H9 (cell line): ENCODE measurements around the gene MGAT4A. TPM values are rescaled to one million over a fixed set of nuclear protein-coding genes. Genes with fewer than 3 reads are reported as not detected.

Experiments used
- DNase-seq: peaks from one replicate; pipeline ENCODE4 v3.0.0-alpha.2; 2017
- H2AFZ ChIP-seq: one replicate; pipeline ENCODE4 v1.6.1; 2013; ENCODE audit warnings: mild to moderate bottlenecking, low read length, control low read depth, moderate library complexity
- H2AK5ac ChIP-seq: 2 replicates; pipeline ENCODE4 v1.6.1; 2013; ENCODE audit warnings: low read length, control low read depth, mixed read lengths; ENCODE audit not compliant: insufficient read length
- H2BK120ac ChIP-seq: one replicate; pipeline ENCODE4 v1.6.1; 2013; ENCODE audit warnings: low read depth, mild to moderate bottlenecking, low read length, control low read depth, inconsistent platforms; ENCODE audit not compliant: poor library complexity, severe bottlenecking
- H2BK12ac ChIP-seq: 2 replicates; pipeline ENCODE4 v1.6.1; 2013; ENCODE audit warnings: low read length, control low read depth, mixed read lengths, low read depth; ENCODE audit not compliant: insufficient read length
- H2BK15ac ChIP-seq: 2 replicates; pipeline ENCODE4 v1.6.1; 2013; ENCODE audit warnings: low read depth, low read length, control low read depth
- H2BK20ac ChIP-seq: one replicate; pipeline ENCODE4 v1.6.1; 2013; ENCODE audit warnings: low read depth, mild to moderate bottlenecking, low read length, control low read depth, inconsistent platforms; ENCODE audit not compliant: poor library complexity, severe bottlenecking
- H2BK5ac ChIP-seq: 2 replicates; pipeline ENCODE4 v1.6.1; 2013; ENCODE audit warnings: low read length, control low read depth, mixed read lengths; ENCODE audit not compliant: insufficient read length
- H3K14ac ChIP-seq: 2 replicates; pipeline ENCODE4 v1.6.1; 2013; ENCODE audit warnings: low read length, control low read depth; ENCODE audit not compliant: insufficient read depth
- H3K18ac ChIP-seq: 2 replicates; pipeline ENCODE4 v1.6.1; 2013; ENCODE audit warnings: low read depth, mild to moderate bottlenecking, mixed read lengths, low read length, control low read depth; ENCODE audit not compliant: insufficient read length
- H3K23ac ChIP-seq: 2 replicates; pipeline ENCODE4 v1.6.1; 2013; ENCODE audit warnings: low read length, control low read depth, mixed read lengths, low read depth; ENCODE audit not compliant: insufficient read length
- H3K23me2 ChIP-seq: 2 replicates; pipeline ENCODE4 v1.6.1; 2013; ENCODE audit warnings: low read depth, mild to moderate bottlenecking, mixed read lengths, low read length, control low read depth; ENCODE audit not compliant: insufficient read length, poor library complexity, severe bottlenecking
- H3K27ac ChIP-seq: 2 replicates; pipeline ENCODE4 v1.5.1; 2013; ENCODE audit warnings: low read length, control low read depth, mixed read lengths, low read depth; ENCODE audit not compliant: insufficient read length
- H3K27me3 ChIP-seq: 2 replicates; pipeline ENCODE4 v1.6.1; 2013; ENCODE audit warnings: low read length, control low read depth, inconsistent platforms; ENCODE audit not compliant: insufficient read depth
- H3K4ac ChIP-seq: 2 replicates; pipeline ENCODE4 v1.6.1; 2013; ENCODE audit warnings: low read depth, mild to moderate bottlenecking, control low read depth, inconsistent platforms, low read length, moderate library complexity
- H3K4me1 ChIP-seq: 2 replicates; pipeline ENCODE4 v1.6.1; 2013; ENCODE audit warnings: low read length, control low read depth, inconsistent platforms; ENCODE audit not compliant: insufficient read depth
- H3K4me2 ChIP-seq: 2 replicates; pipeline ENCODE4 v1.6.1; 2013; ENCODE audit warnings: low read length, control low read depth, mixed read lengths; ENCODE audit not compliant: insufficient read length, insufficient read depth
- H3K56ac ChIP-seq: 2 replicates; pipeline ENCODE4 v1.6.1; 2013; ENCODE audit warnings: low read depth, mild to moderate bottlenecking, mixed read lengths, low read length, control low read depth; ENCODE audit not compliant: insufficient read length
- H3K79me1 ChIP-seq: 2 replicates; pipeline ENCODE4 v1.6.1; 2013; ENCODE audit warnings: low read depth, mild to moderate bottlenecking, moderate library complexity, low read length, control low read depth, inconsistent platforms; ENCODE audit not compliant: insufficient read depth, poor library complexity, severe bottlenecking
- H3K79me2 ChIP-seq: 2 replicates; pipeline ENCODE4 v1.6.1; 2013; ENCODE audit warnings: low read length, control low read depth, inconsistent platforms; ENCODE audit not compliant: insufficient read depth
- H3K9ac ChIP-seq: 2 replicates; pipeline ENCODE4 v1.6.1; 2013; ENCODE audit warnings: low read length, control low read depth, mixed read lengths; ENCODE audit not compliant: insufficient read length; ENCODE audit errors: extremely low read depth
- H3K9me3 ChIP-seq: one replicate; pipeline ENCODE4 v1.6.1; 2013; ENCODE audit warnings: low read depth, low read length, inconsistent platforms; ENCODE audit not compliant: control insufficient read depth
- H3T11ph ChIP-seq: one replicate; pipeline ENCODE4 v1.6.1; 2013; ENCODE audit warnings: mild to moderate bottlenecking, low read length, control low read depth, inconsistent platforms
- H4K20me1 ChIP-seq: one replicate; pipeline ENCODE4 v1.6.1; 2013; ENCODE audit not compliant: control insufficient read depth, insufficient read length, insufficient read depth
- H4K5ac ChIP-seq: 2 replicates; pipeline ENCODE4 v1.6.1; 2013; ENCODE audit warnings: low read depth, mild to moderate bottlenecking, mixed read lengths, low read length, control low read depth; ENCODE audit not compliant: insufficient read length
- H4K8ac ChIP-seq: replicated peaks from 2 replicates; pipeline ENCODE4 v1.6.1; 2013; ENCODE audit warnings: low read length, control low read depth, mixed read lengths, low read depth; ENCODE audit not compliant: insufficient read length
- H4K91ac ChIP-seq: 2 replicates; pipeline ENCODE4 v1.6.1; 2013; ENCODE audit warnings: low read depth, mild to moderate bottlenecking, moderate library complexity, mixed read lengths, low read length, control low read depth; ENCODE audit not compliant: insufficient read length
- H3K27ac Mint-ChIP-seq, 3 experiments: 2 replicates in 2 of 3; 3 replicates in 1 of 3; pipeline ENCODE4 v1.8.0; 2020 to 2021; ENCODE audit warnings: mixed read lengths in 3 of 3, mild to moderate bottlenecking in 1 of 3, moderate library complexity in 1 of 3
- H3K27me3 Mint-ChIP-seq: 2 replicates; pipeline ENCODE4 v1.8.0; 2021; ENCODE audit warnings: low read depth, mild to moderate bottlenecking, moderate library complexity, mixed read lengths
- H3K36me3 Mint-ChIP-seq, 3 experiments: 2 replicates in 2 of 3; 3 replicates in 1 of 3; pipeline ENCODE4 v1.8.0; 2020 to 2021; ENCODE audit warnings: low read depth in 3 of 3, mixed read lengths in 3 of 3; ENCODE audit not compliant: insufficient read depth in 1 of 3
- H3K4me1 Mint-ChIP-seq, 2 experiments: 2 replicates each; pipeline ENCODE4 v1.8.0; 2020; ENCODE audit warnings: mixed read lengths in 2 of 2
- H3K4me3 Mint-ChIP-seq, 2 experiments: 2 replicates in 1 of 2; 3 replicates in 1 of 2; pipeline ENCODE4 v1.8.0; 2020 to 2021; ENCODE audit warnings: mild to moderate bottlenecking in 2 of 2, mixed read lengths in 2 of 2, moderate library complexity in 1 of 2
- H3K9me3 Mint-ChIP-seq, 2 experiments: 2 replicates in 1 of 2; 3 replicates in 1 of 2; pipeline ENCODE4 v1.8.0; 2020; ENCODE audit warnings: mild to moderate bottlenecking in 2 of 2, mixed read lengths in 2 of 2, moderate library complexity in 1 of 2
- CTCF ChIP-seq: fragments of 200-600 bp; sonication (generic); conservative IDR thresholded peaks from 3 replicates; pipeline ENCODE4 v1.8.0; 2021; ENCODE audit warnings: antibody characterized with exemption, mild to moderate bottlenecking
- WGBS: extraction: QIAGEN DNeasy Blood & Tissue Kit; methylation state at CpG from one replicate; pipeline ENCODE4 v1.1.7; 2013; ENCODE audit warnings: missing lambda C conversion rate, low lambda C conversion rate, mixed read lengths; ENCODE audit not compliant: insufficient read length; ENCODE audit errors: extremely low coverage; 5-methylcytosine and 5-hydroxymethylcytosine counted together
- total RNA-seq: library from RNA; stranded (reverse); gene quantifications from 2 replicates; pipeline ENCODE4 v1.2.1, GENCODE V29; 2021

MGAT4A gene
- total RNA-seq, 1 experiment from 2014 or later: 3.5 TPM

- no peak overlapping the region for H2BK20ac ChIP-seq
- H4K91ac ChIP-seq: no peak overlapping the region
- no peaks in the 10 kb centered on the region for H3K79me1 ChIP-seq
- no peak overlapping the region for H2BK12ac ChIP-seq
- no peak for DNase-seq
- H2AK5ac ChIP-seq: no peak overlapping the region
- no peak overlapping the region for H3K27ac ChIP-seq
- no peaks in the 10 kb centered on the region for H3K27me3 ChIP-seq
- WGBS: no CpG with 5 or more reads among the region's 4 CpGs
- H4K5ac ChIP-seq: no peak overlapping the region
- no peak overlapping the region for H3T11ph ChIP-seq
- H3K4me1 Mint-ChIP-seq: peaks cover 15 to 33% of the 10 kb centered on the region in 2 experiments
- peaks cover 0 to 15% (median 1%) of the 10 kb centered on the region in 3 experiments; a peak in 4 of 7 replicates for H3K36me3 Mint-ChIP-seq
- no peak overlapping the region for H3K4ac ChIP-seq
- no peak overlapping the region for H2BK5ac ChIP-seq
- no peak overlapping the region for H4K8ac ChIP-seq
- H2AFZ ChIP-seq: no peak overlapping the region
- H2BK15ac ChIP-seq: no peak overlapping the region
- H3K9me3 Mint-ChIP-seq: peaks cover 17 to 18% of the 10 kb centered on the region in 2 experiments
- H3K9me3 ChIP-seq: no peaks in the 10 kb centered on the region
- no peak overlapping the region for H3K23ac ChIP-seq
- no peaks in the 10 kb centered on the region for H3K79me2 ChIP-seq
- no peak overlapping the region for H3K56ac ChIP-seq
- no peak overlapping the region for H3K14ac ChIP-seq
- no peak overlapping the region for H3K4me3 Mint-ChIP-seq
- peaks cover 2% of the 10 kb centered on the region; the same call in 1 of the 2 replicates for H3K4me1 ChIP-seq
- no peaks in the 10 kb centered on the region for H4K20me1 ChIP-seq
- H2BK120ac ChIP-seq: no peak overlapping the region
- no peak overlapping the region for H3K9ac ChIP-seq
- no peak overlapping the region for H3K18ac ChIP-seq
- no peaks in the 10 kb centered on the region for H3K23me2 ChIP-seq
- peaks cover 2% of the 10 kb centered on the region; the same call in 1 of the 2 replicates for H3K27me3 Mint-ChIP-seq
- H3K4me2 ChIP-seq: no peak overlapping the region
- no peak for TF ChIP-seq CTCF
- H3K27ac Mint-ChIP-seq: no peak overlapping the region
Measured at GRCh38 chr2:98778151-98778550, 47.2 kb upstream of the MGAT4A start.
